Measurements from ENCODE around the gene IL20. TPM values are rescaled to one million over a fixed set of nuclear protein-coding genes. Genes with fewer than 3 reads are reported as not detected.

IL20 gene
- polyA plus RNA-seq, 6 donors from 2014 or later: not detected

GRCh38 chr1:206901944-206902343 lies 36.5 kb downstream of the IL20 start:
- Mint-ChIP-seq H3K27me3 (no peaks in the 10 kb centered on the region), H3K9me3 (no peaks in the 10 kb centered on the region), H3K27ac (peak overlapping the region in 3 of 6 donors; percentile 32 to 77 (median 33)), H3K4me1 (peaks cover 65 to 80% (median 68%) of the 10 kb centered on the region in 3 donors), H3K36me3 (peaks cover 26 to 34% of the 10 kb centered on the region in 2 donors), H3K4me3 (no peak overlapping the region)
- ATAC-seq (ENCODE audit: low read depth in 2 of 2): no peak
- DNase-seq: no peak

DNA sequence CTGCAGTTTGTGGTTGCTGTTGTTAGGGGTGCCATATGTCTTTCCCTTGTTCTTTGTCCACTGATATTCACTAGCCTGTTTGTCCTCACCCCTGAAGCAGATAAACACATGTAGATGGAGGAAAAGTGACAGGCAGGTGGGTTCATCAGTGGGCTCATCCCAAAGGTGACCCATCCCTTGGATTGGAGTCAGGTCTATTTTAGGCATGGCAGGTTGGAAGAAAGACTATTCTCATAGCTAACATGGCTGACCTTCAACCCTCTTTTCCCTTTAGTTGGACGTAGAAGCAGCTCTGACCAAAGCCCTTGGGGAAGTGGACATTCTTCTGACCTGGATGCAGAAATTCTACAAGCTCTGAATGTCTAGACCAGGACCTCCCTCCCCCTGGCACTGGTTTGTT lies 37.3 kb downstream of the IL20 start:
- Mint-ChIP-seq H3K4me1 (peaks cover 73 to 87% (median 73%) of the 10 kb centered on the region in 3 donors), H3K9me3 (no peaks in the 10 kb centered on the region), H3K36me3 (peaks cover 26 to 36% of the 10 kb centered on the region in 2 donors), H3K4me3 (peak overlapping the region in 1 of 8 donors; percentile 66), H3K27ac (peak overlapping the region in 2 of 6 donors; percentile 26 to 85), H3K27me3 (no peaks in the 10 kb centered on the region)
- ATAC-seq (ENCODE audit: low read depth in 2 of 2) (no peak), DNase-seq (no peak)

- Mint-ChIP-seq H3K36me3 (peaks cover 32 to 46% of the 10 kb centered on the region in 2 donors), H3K27ac (peak overlapping the region; percentile 3 to 90 (median 70))
These were observed 38.3 kb downstream of the IL20 start for GRCh38 chr1:206903687-206904086.

GRCh38 chr1:206904423-206905142 lies 39.2 kb downstream of the IL20 start:
- H3K36me3 Mint-ChIP-seq: peaks cover 32 to 50% of the 10 kb centered on the region in 2 donors
- peak overlapping the region in 6 of 8 donors; percentile 1 to 82 (median 74) for H3K4me3 Mint-ChIP-seq

More at GRCh38 chr1:206903687-206904086, 38.3 kb downstream of the IL20 start:
- H3K4me3 Mint-ChIP-seq: no peak overlapping the region
- no peaks in the 10 kb centered on the region for H3K27me3 Mint-ChIP-seq
- DNase-seq (no peak), ATAC-seq (ENCODE audit: low read depth in 2 of 2) (no peak)
- no peaks in the 10 kb centered on the region for H3K9me3 Mint-ChIP-seq
- peaks cover 77 to 91% (median 82%) of the 10 kb centered on the region in 3 donors for H3K4me1 Mint-ChIP-seq

DNA sequence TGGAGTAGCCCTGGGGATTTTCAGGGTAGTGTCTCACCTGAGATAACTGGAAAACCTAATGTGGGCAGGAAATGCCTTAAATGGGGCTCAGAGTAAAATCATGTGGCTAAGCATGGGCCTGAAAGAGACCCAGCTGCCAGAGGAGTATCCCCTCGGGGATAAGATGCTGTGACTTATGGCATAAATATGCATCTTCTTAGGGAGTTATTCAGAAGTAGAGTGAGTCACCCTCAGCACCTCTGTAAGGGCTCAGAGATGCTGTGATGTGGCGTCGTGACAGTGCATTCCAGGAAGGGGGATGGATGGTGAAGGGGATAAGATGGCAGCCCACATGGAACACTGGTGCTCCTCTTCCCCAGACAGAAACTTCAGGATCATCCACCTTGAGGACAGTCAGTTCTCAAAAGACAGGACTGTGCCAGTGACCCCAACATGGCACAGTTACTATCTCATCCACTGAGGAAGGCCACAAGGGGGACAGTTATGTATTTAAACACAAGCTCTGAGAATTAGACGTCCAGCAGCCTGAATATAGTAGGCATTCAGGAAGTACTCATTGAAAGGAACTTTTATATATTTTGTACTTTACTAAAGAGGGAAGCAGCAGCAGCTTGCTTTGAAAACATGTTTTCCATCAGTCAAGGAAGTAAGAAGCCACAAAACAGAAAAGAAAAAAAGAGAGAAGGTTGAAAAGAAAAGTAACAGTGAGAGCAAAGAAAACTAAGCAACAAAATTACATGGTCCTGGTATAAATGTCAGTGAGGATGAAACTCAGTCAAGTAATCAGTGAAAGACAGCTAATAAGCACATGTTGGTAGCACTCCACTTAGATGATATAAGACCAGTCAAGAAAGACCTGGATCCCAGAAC lies 40.1 kb downstream of the IL20 start:
- no peaks in the 10 kb centered on the region for H3K27me3 Mint-ChIP-seq
- DNase-seq (peak; percentile 41), ATAC-seq (ENCODE audit: low read depth in 2 of 2) (peak; percentile 63 to 69)
- peak overlapping the region; percentile 41 to 94 (median 90) for H3K27ac Mint-ChIP-seq
- H3K4me1 Mint-ChIP-seq: peaks cover 71 to 88% (median 77%) of the 10 kb centered on the region in 3 donors
- peak overlapping the region; percentile 1 to 85 (median 74) for H3K4me3 Mint-ChIP-seq
- peaks cover 35 to 55% of the 10 kb centered on the region in 2 donors for H3K36me3 Mint-ChIP-seq
- no peaks in the 10 kb centered on the region for H3K9me3 Mint-ChIP-seq

More at GRCh38 chr1:206904423-206905142, 39.2 kb downstream of the IL20 start:
- DNase-seq (no peak), ATAC-seq (ENCODE audit: low read depth in 2 of 2) (no peak)
- Mint-ChIP-seq H3K9me3 (no peaks in the 10 kb centered on the region), H3K27me3 (no peaks in the 10 kb centered on the region), H3K4me1 (peaks cover 77 to 89% (median 77%) of the 10 kb centered on the region in 3 donors), H3K27ac (peak overlapping the region in 5 of 6 donors; percentile 41 to 95 (median 90))

DNA sequence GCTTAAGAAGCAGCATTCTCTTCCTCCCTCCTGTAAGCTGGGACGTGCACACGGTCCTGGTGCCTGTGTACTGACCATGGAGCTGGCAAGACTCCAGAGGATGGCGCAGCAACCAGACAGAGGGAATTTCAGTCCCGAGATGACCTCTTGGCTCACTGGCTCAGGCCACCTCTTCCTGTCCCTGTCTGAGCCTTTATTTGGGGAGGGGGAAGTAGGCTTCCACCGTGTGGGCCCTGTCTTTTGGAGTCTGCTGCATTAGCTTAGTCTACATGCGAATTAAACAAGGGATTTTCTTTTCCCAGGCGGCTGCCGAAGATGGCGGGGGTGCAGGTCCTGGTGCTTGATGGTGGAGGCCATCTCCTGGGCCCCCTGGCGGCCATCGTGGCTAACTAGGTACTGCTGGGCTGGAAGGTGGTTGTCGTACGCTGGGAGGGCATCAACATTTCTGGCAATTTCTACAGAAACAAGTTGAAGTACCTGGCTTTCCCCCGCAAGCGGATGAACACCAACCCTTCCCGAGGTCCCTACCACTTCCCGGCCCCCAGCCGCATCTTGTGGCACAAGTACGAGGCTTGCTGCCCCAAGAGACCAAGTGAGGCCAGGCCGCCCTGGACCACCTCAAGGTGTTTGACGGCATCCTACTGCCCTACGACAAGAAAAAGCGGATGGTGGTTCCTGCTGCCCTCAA lies 42.0 kb downstream of the IL20 start:
- Mint-ChIP-seq H3K27me3 (no peaks in the 10 kb centered on the region), H3K4me3 (peak overlapping the region in 7 of 8 donors; percentile 7 to 73 (median 48)), H3K9me3 (no peaks in the 10 kb centered on the region), H3K36me3 (peaks cover 48 to 72% of the 10 kb centered on the region in 2 donors), H3K4me1 (peaks cover 78 to 87% (median 82%) of the 10 kb centered on the region in 3 donors), H3K27ac (peak overlapping the region in 5 of 6 donors; percentile 44 to 92 (median 89))
- DNase-seq: no peak
- ATAC-seq (ENCODE audit: low read depth in 2 of 2): no peak

DNA sequence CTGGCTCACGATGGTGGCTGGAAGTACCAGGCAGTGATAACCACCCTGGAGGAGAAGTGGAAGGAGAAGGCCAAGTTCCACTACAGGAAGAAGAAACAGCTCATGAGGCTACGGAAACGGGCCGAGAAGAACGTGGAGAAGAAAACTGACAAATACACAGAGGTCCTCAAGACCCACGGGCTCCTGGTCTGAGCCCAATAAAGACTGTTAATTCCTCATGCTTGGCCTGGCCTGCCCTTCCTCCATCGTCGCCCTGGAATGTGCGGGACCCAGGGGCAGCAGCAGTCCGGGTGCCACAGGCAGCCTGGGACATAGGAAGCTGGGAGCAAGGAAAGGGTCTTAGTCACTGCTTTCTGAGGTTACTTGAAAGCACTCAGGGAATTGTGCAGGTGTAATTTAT lies 42.6 kb downstream of the IL20 start:
- H3K27me3 Mint-ChIP-seq: no peaks in the 10 kb centered on the region
- peaks cover 50 to 78% of the 10 kb centered on the region in 2 donors for H3K36me3 Mint-ChIP-seq
- no peaks in the 10 kb centered on the region for H3K9me3 Mint-ChIP-seq
- H3K4me3 Mint-ChIP-seq: peak overlapping the region; percentile 12 to 72 (median 59)
- no peak for ATAC-seq (ENCODE audit: low read depth in 2 of 2)
- peak overlapping the region in 5 of 6 donors; percentile 44 to 92 (median 89) for H3K27ac Mint-ChIP-seq
- H3K4me1 Mint-ChIP-seq: peaks cover 78 to 87% (median 82%) of the 10 kb centered on the region in 3 donors
- no peak for DNase-seq

DNA sequence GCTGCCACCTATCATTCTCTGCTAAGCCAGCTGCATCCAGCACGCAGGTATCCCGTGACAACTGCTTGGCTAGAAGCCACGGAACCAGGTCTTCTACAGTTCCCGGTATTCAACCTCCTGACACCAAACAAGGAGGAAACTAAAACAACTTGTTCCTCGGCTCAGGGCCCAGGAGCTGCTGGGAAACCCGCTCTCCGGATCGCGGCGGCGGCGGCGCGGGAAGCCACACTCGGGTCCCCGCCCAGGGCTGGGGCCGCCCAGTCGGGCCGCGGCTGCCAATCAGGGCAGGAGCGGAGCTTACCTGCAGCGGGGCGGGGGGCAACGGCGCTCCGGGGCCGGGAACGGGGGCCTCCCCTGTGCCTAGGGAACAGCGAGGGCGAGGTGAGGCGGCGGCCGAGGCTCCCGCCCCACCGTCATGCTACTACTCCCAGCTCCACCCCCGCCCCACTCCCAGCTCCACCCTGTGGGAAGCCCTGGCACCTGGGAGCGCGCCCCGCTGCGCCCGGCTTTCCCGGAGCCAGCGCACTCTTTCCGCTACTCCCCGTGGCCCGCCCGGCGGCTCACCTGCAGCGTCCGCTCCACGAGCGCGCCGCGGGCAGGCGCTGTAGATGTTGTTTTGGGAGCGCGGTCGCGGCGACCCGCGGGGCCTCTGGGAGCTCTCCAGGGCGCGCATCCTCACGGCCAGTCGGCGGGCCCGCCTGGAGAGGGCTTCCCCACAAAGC lies 43.9 kb downstream of the IL20 start:
- H3K4me1 Mint-ChIP-seq: peaks cover 82 to 94% (median 91%) of the 10 kb centered on the region in 3 donors
- H3K9me3 Mint-ChIP-seq: no peaks in the 10 kb centered on the region
- peak overlapping the region; percentile 71 to 95 (median 84) for H3K27ac Mint-ChIP-seq
- ATAC-seq (ENCODE audit: low read depth in 2 of 2) (peak; percentile 38 to 43), DNase-seq (no peak)
- H3K4me3 Mint-ChIP-seq: peak overlapping the region in 7 of 8 donors; percentile 67 to 85 (median 74)
- no peaks in the 10 kb centered on the region for H3K27me3 Mint-ChIP-seq
- H3K36me3 Mint-ChIP-seq: peaks cover 45 to 79% of the 10 kb centered on the region in 2 donors

DNA sequence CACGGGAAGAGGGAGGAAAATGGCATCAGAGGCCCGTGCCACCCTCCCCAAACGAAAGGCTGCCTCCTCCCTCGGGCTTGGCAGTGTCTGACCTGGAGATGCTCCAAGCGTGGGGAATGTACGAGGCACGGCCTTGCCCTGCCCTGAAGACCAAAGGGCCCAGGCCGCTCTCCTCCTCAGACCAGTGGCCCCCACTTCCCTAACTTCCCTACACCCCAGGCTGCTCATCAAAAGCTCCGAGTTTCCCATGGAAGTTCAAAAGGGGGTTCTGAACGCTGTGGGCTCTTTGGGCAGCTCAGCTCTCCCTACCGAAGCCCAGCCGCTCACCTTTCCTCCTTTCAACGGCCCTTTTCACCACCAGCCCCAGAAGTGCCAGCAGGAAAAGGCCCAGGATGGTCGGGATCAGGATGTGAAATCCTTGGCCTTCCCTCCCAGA lies 44.5 kb downstream of the IL20 start:
- peak overlapping the region in 5 of 6 donors; percentile 50 to 93 (median 75) for H3K27ac Mint-ChIP-seq
- H3K36me3 Mint-ChIP-seq: peaks cover 50 to 79% of the 10 kb centered on the region in 2 donors
- H3K27me3 Mint-ChIP-seq: no peaks in the 10 kb centered on the region
- peaks cover 82 to 94% (median 91%) of the 10 kb centered on the region in 3 donors for H3K4me1 Mint-ChIP-seq
- H3K4me3 Mint-ChIP-seq: peak overlapping the region in 6 of 8 donors; percentile 67 to 85 (median 75)
- ATAC-seq (ENCODE audit: low read depth in 2 of 2): no peak
- DNase-seq: no peak
- no peaks in the 10 kb centered on the region for H3K9me3 Mint-ChIP-seq

- DNase-seq (peak; percentile 60), ATAC-seq (ENCODE audit: low read depth in 2 of 2) (peak; percentile 50 to 55)
- H3K4me3 Mint-ChIP-seq: peak overlapping the region in 5 of 8 donors; percentile 67 to 76 (median 73)
- H3K27ac Mint-ChIP-seq: peak overlapping the region in 5 of 6 donors; percentile 56 to 95 (median 90)
- H3K27me3 Mint-ChIP-seq: no peaks in the 10 kb centered on the region
- H3K9me3 Mint-ChIP-seq: no peaks in the 10 kb centered on the region
- H3K4me1 Mint-ChIP-seq: peaks cover 82 to 94% (median 91%) of the 10 kb centered on the region in 3 donors
- peaks cover 51 to 80% of the 10 kb centered on the region in 2 donors for H3K36me3 Mint-ChIP-seq
These were observed 45.7 kb downstream of the IL20 start for GRCh38 chr1:206911064-206911663.

GRCh38 chr1:206912445-206913095 lies 47.1 kb downstream of the IL20 start:
- peak overlapping the region in 5 of 6 donors; percentile 48 to 97 (median 92) for H3K27ac Mint-ChIP-seq
- H3K4me1 Mint-ChIP-seq: peaks cover 84 to 95% (median 93%) of the 10 kb centered on the region in 3 donors
- H3K9me3 Mint-ChIP-seq: no peaks in the 10 kb centered on the region
- peak overlapping the region in 1 of 8 donors; percentile 89 for H3K4me3 Mint-ChIP-seq
- ATAC-seq (ENCODE audit: low read depth in 2 of 2): peak; percentile 56 to 62
- DNase-seq: peak; percentile 69
- peaks cover 63 to 89% of the 10 kb centered on the region in 2 donors for H3K36me3 Mint-ChIP-seq
- H3K27me3 Mint-ChIP-seq: no peaks in the 10 kb centered on the region
